HK-2 (cell line): ENCODE data around the gene SMNDC1.
"Not testable (repeated sequence)": the region's sequence is repeated elsewhere in the genome, so short reads cannot be mapped to it uniquely, and the experiment has no call there.

Experiments
- DNase-seq: peaks from one replicate; pipeline ENCODE4 v3.0.0-alpha.2; 2018; ENCODE audit not compliant: unreplicated experiment

Gene SMNDC1

GRCh38 chr10:110304780-110305421 lies at the start of gene SMNDC1:
TSS of gene SMNDC1 (minus strand) at chr10:110304920. CDS start at chr10:110303587, 1,333 bp downstream.
- DNase-seq = peak; percentile 100

GRCh38 chr10:110354322-110354766 lies 49.6 kb upstream of the SMNDC1 start:
- DNase-seq = peak; percentile 84

GRCh38 chr10:110353244-110354119 lies 48.8 kb upstream of the SMNDC1 start:
- DNase-seq = peak; percentile 78

DNA sequence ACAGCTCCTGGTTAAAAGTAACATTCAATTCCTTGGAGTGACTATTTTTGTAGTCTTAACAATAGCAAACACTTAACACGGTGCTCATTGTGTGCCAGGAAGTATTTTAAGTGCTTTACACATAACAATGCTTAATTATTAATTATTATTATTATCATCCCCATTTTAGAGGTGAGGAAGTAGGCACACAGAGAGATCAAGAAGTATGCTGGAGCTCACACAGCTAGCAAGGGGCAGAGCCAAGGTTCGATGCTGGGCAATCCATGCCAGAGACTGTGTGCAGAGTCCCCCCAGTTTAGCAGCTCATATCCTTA lies 48.2 kb upstream of the SMNDC1 start:
- DNase-seq = no peak

GRCh38 chr10:110350812-110351211 lies 46.1 kb upstream of the SMNDC1 start:
- no peak for DNase-seq

DNA sequence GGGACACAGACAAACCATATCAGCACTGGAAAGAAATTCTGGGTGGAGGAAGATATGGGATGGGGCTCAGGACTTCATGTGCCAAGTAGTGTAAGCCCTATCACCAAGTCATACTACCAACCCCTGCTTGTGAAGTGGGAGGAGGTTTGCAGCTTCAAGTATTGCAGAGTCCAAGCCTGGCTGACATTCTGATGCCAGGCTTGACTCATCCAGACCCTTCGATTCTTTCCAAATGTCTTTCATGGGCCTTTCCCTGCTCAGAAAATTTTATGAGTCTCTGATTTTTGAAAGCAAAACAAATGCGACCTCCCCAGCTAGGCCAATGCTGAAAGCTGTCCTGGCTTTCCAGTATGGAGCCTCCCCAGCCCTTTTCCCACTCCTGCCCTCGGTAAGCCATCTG lies 45.1 kb upstream of the SMNDC1 start:
- DNase-seq = no peak

- DNase-seq = no peak
Observed at GRCh38 chr10:110349386-110349785, 44.7 kb upstream of the SMNDC1 start.

- DNase-seq = no peak
Observed at GRCh38 chr10:110348336-110348735, 43.6 kb upstream of the SMNDC1 start.

GRCh38 chr10:110346914-110347313 lies 42.2 kb upstream of the SMNDC1 start:
- DNase-seq = no peak

DNA sequence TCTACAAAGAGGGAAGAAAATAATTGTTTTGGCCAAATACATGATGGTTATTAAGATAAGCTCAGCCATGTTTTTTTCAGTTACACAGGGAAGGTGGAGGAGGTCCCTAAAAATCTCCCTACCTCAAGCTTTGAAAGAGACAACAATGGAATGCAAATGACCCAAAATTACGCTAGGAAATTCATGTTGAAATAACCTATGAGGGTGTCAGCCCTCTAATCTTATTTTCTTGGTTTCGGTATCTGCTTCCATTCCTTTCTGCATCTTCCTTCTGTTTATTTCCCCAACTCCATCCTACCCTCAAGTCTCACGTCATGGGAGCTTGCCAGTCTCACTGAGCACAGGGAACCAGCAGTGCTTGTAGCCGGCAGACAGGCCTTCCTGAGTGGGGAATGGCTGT lies 40.6 kb upstream of the SMNDC1 start:
- no peak for DNase-seq

DNA sequence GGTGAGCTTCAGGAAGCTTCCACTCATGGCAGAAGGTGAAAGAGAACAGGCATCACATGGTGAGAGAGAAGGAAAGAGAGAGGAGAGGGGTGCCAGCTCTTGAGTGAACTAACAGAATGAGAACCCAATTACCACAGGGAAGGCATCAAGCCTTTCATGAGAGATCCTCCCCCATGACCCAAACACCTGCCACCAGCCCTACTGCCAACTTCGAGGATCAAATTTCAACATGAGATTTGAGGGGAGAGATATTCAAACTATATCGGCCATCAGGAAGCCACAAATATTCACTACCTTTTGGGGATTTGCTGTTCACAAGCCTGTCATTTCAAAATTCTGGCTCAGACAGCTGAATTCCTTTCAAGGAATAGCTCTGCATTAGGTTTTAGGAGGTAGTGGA lies 39.9 kb upstream of the SMNDC1 start:
- no peak for DNase-seq

GRCh38 chr10:110343947-110344346 lies 39.2 kb upstream of the SMNDC1 start:
- no peak for DNase-seq

- no peak for DNase-seq
Observed at GRCh38 chr10:110340816-110341215, 36.1 kb upstream of the SMNDC1 start.

- no peak for DNase-seq
Observed at GRCh38 chr10:110340122-110340521, 35.4 kb upstream of the SMNDC1 start.

- DNase-seq = no peak
Observed at GRCh38 chr10:110337906-110338305, 33.2 kb upstream of the SMNDC1 start.

- no peak for DNase-seq
Observed at GRCh38 chr10:110337401-110337800, 32.7 kb upstream of the SMNDC1 start.

DNA sequence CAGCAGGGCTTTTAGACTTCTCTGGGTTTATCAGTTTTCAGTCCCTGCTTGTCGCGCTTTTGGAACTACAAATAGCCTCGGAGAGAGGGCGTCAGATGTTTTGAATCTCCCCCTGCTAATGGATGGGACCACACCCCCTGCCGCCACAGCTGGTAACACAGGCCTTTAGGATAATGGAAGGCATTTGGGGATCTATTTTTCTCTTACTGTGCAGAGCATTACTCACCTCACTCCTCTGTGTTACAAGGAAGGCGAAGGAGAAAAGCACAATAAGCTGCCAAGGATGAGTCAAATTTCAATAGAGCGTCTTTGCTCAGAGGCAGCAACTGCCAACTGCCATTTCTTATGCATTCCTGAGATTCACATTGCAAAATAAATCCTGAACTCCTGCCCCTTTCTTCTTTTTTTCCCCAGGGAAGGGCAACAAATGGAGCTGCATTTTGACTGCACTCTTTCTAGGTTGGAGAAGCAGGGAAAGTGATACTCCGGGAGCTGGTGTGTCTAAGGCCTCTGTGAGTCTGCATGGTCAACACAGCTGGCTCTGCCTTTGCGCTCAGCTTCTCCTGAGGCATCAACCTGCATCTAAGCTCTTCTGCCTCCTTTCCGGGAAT lies 31.5 kb upstream of the SMNDC1 start:
- no peak for DNase-seq

GRCh38 chr10:110335314-110336064 lies 30.8 kb upstream of the SMNDC1 start:
- DNase-seq = no peak

DNA sequence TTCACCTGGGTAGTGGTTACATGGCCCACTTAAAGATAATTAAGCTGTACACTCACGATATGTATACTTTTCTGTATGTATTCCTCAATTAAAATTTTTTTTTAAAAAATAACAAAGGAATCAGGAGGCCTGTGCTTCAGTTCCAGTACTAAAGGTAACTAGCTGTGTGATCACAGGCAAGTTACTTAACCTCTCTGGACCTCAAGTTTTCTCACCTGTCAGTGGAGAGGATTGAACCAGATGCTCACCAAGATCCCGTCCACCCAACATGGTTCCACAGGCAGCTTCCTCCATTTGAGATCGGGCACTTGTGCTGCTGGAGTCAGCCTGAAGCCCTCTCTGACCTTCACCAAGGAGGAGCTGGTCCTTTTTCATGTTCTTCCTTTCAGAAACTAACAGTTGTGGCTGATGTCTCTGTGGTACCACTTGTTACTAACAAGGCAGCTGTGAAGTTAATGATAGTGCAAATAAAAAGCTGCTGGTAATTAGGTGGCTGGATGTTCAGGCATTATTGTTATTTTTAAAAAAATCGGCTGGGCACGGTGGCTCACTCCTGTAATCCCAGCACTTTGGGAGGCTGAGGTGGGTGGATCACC lies 29.4 kb upstream of the SMNDC1 start:
- no peak for DNase-seq

DNA sequence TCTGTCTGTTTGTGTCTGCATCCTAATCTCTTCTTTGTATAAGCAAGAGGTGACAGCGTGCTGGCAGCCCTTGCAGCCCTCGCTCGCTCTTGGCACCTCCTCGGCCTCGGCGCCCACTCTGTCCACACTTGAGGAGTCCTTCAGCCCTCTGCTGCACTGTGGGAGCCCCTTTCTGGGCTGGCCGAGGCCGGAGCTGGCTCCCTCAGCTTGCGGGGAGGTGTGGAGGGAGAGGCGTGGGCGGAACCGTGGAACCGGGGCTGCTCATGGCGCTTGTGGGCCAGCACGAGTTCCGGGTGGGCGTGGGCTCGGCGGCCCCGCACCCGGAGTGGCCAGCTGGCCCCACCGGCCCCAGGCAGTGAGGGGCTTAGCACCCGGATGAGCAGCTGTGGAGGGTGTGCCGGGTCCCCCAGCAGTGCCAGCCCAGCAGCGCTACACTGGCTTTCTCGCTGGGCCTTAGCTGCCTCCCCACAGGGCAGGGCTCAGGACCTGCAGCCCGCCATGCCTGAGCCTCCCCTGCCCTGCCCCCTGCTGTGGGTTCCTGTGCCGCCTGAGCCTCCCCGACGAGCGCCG lies 26.6 kb upstream of the SMNDC1 start:
- DNase-seq = not testable (repeated sequence)

- DNase-seq = no peak
Observed at GRCh38 chr10:110330675-110331074, 26.0 kb upstream of the SMNDC1 start.
